K562 (cell line): ENCODE measurements around the gene CD1D. TPM values are rescaled to one million over a fixed set of nuclear protein-coding genes. Genes with fewer than 3 reads are reported as not detected.

Experiments
- ATAC-seq: fragments of 200-7000 bp; cut with Tn5 transposase; 3 replicates; pipeline ENCODE4 v1.9.1; 2020; ENCODE audit warnings: moderate library complexity
- BruUV-seq: library from RNA; stranded (reverse); fragments of 400-500 nt; replicated peaks from 2 replicates; lab custom pipeline; 2021; lab: Mats Ljungman, UMichigan
- CTCF ChIA-PET: fragments of 300-600 bp; formaldehyde crosslinking; extraction: SDS; loops from one replicate; lab custom pipeline; 2021; ENCODE audit warnings: low intra/inter-chr PET ratio; lab: Yijun Ruan, JAX
- POLR2A ChIA-PET: fragments of 300-600, 350-650 bp; sonication (Branson Sonifier 250); formaldehyde crosslinking; extraction: SDS; loops from one replicate; lab custom pipeline; 2021; ENCODE audit warnings: antibody characterized with exemption, inconsistent platforms; lab: Yijun Ruan, JAX
- DNase-seq, 4 experiments: peaks; one replicate each; pipeline versions ENCODE4 v3.0.0 to v3.0.0-alpha.2; 2011 to 2018; ENCODE audit warnings: low spot score in 3 of 4, mixed read lengths in 3 of 4; ENCODE audit errors: extremely low read depth in 1 of 4
- FAIRE-seq: peaks from 2 replicates; lab custom pipeline; 2011; peaks lifted over from hg19 to GRCh38; lab: Jason Lieb, UNC
- H2AFZ ChIP-seq: 2 replicates; pipeline ENCODE4 v1.6.0; 2011; ENCODE audit warnings: low read depth, low read length, control low read depth, inconsistent platforms
- H3K27ac ChIP-seq: fragments of 200-600 bp; 3 replicates; pipeline ENCODE4 v1.8.0; 2011; ENCODE audit warnings: low read depth, mild to moderate bottlenecking, control low read depth, inconsistent platforms, low read length, moderate library complexity, mixed read lengths; ENCODE audit errors: extremely low read depth
- H3K27me3 ChIP-seq, 2 experiments: fragments of 300-600 bp in 1 of 2; 2 replicates in 1 of 2; 3 replicates in 1 of 2; pipeline versions ENCODE4 v1.6.0 to v1.8.0; 2011; ENCODE audit warnings: inconsistent platforms in 2 of 2, low read length in 2 of 2, mild to moderate bottlenecking in 1 of 2, mixed read lengths in 1 of 2, moderate library complexity in 1 of 2; ENCODE audit not compliant: control insufficient read depth in 2 of 2, insufficient read depth in 2 of 2
- H3K36me3 ChIP-seq: fragments of 300-600 bp; 3 replicates; pipeline ENCODE4 v1.8.0; 2011; ENCODE audit warnings: mild to moderate bottlenecking, low read length, inconsistent platforms; ENCODE audit not compliant: control insufficient read depth, insufficient read depth
- H3K4me1 ChIP-seq, 2 experiments: fragments of 200-600 bp in 1 of 2; replicated peaks in 1 of 2; 2 replicates in 1 of 2; 3 replicates in 1 of 2; pipeline versions ENCODE4 v1.5.1 to v1.8.0; 2011; ENCODE audit warnings: inconsistent platforms in 2 of 2, low read length in 2 of 2, mild to moderate bottlenecking in 1 of 2, mixed read lengths in 1 of 2, moderate library complexity in 1 of 2; ENCODE audit not compliant: control insufficient read depth in 2 of 2, insufficient read depth in 2 of 2
- H3K4me2 ChIP-seq: 2 replicates; pipeline ENCODE4 v1.6.1; 2011; ENCODE audit warnings: low read length, control low read depth, inconsistent platforms, mixed read lengths; ENCODE audit not compliant: insufficient read depth
- H3K4me3 ChIP-seq: fragments of 200-600 bp; sonication (generic), shearing (Covaris generic); 2 replicates; pipeline ENCODE4 v1.5.1; 2016; ENCODE audit warnings: control low read depth, inconsistent platforms
- H3K79me2 ChIP-seq: fragments of 200-600 bp; 3 replicates; pipeline ENCODE4 v1.8.0; 2011; ENCODE audit warnings: low read length, inconsistent platforms; ENCODE audit not compliant: control insufficient read depth, insufficient read depth
- H3K9ac ChIP-seq, 2 experiments: 2 replicates each; pipeline versions ENCODE4 v1.6.0 to v1.6.1; 2011; ENCODE audit warnings: low read depth in 2 of 2, low read length in 2 of 2, control low read depth in 1 of 2, inconsistent platforms in 1 of 2, mild to moderate bottlenecking in 1 of 2, mixed read lengths in 1 of 2; ENCODE audit not compliant: insufficient read depth in 1 of 2
- H3K9me1 ChIP-seq: one replicate; pipeline ENCODE4 v1.6.0; 2011; ENCODE audit warnings: inconsistent platforms, mild to moderate bottlenecking, low read length, moderate library complexity; ENCODE audit not compliant: control insufficient read depth, insufficient read depth
- H3K9me3 ChIP-seq: replicated peaks from 2 replicates; pipeline ENCODE4 v1.5.1; 2011; ENCODE audit warnings: low read depth, low read length, inconsistent platforms; ENCODE audit not compliant: control insufficient read depth, insufficient read depth
- H4K20me1 ChIP-seq: replicated peaks from 2 replicates; pipeline ENCODE4 v1.6.1; 2011; ENCODE audit warnings: low read length, inconsistent platforms, mixed read lengths; ENCODE audit not compliant: control insufficient read depth, insufficient read depth
- CREM ChIP-seq: IDR thresholded peaks from 2 replicates; pipeline ENCODE4 v1.6.1; 2014; ENCODE audit warnings: antibody characterized with exemption, low read depth
- ETS1 ChIP-seq: conservative IDR thresholded peaks from 2 replicates; pipeline ENCODE4 v1.6.1; 2011; ENCODE audit warnings: low read depth, mild to moderate bottlenecking, low read length; ENCODE audit not compliant: control insufficient read depth
- GATAD2B ChIP-seq: fragments of 450-650 bp; IDR thresholded peaks from 2 replicates; pipeline ENCODE4 v1.6.1; 2017; ENCODE audit warnings: mild to moderate bottlenecking, borderline replicate concordance
- HDAC2 ChIP-seq: fragments of 450-650 bp; IDR thresholded peaks from 2 replicates; pipeline ENCODE4 v1.6.1; 2016; ENCODE audit warnings: mild to moderate bottlenecking
- JUND ChIP-seq, 2 experiments: IDR thresholded peaks; 2 replicates in 1 of 2; 3 replicates in 1 of 2; pipeline ENCODE4 v1.6.1; 2011; ENCODE audit warnings: borderline replicate concordance in 2 of 2, low read depth in 2 of 2, low read length in 2 of 2, improper control_type of control experiment in 1 of 2, missing biosample characterization in 1 of 2, missing genetic modification characterization in 1 of 2, missing genetic modification reagents in 1 of 2
- STAT6 ChIP-seq: sonication (generic); formaldehyde crosslinking; IDR thresholded peaks from 2 replicates; pipeline ENCODE4 v1.8.1; 2023; ENCODE audit warnings: mild to moderate bottlenecking, missing genetic modification reagents
- THAP7 ChIP-seq: fragments of 250-450 bp; sonication (Bioruptor Pico); IDR thresholded peaks from 2 replicates; pipeline ENCODE4 v1.5.0; 2021
- TRIM24 ChIP-seq, 2 experiments: fragments of 450-650 bp; IDR thresholded peaks; 2 replicates each; pipeline ENCODE4 v1.6.1; 2016
- VEZF1 ChIP-seq: fragments of 200-800 bp; sonication (Bioruptor generic); IDR thresholded peaks from 2 replicates; pipeline ENCODE4 v1.6.1; 2017; ENCODE audit warnings: missing genetic modification characterization, missing compliant biosample characterization
- ZNF592 ChIP-seq: fragments of 450-650 bp; IDR thresholded peaks from 2 replicates; pipeline ENCODE4 v1.6.1; 2017; ENCODE audit warnings: antibody characterized with exemption, mild to moderate bottlenecking
- ZNF77 ChIP-seq: fragments of 250-450 bp; sonication (Bioruptor Pico); IDR thresholded peaks from 2 replicates; pipeline ENCODE4 v1.5.0; 2020
- WGBS: fragments of 100-300 bp; shearing (Covaris generic); methylation state at CpG from one replicate; pipeline ENCODE4 v1.1.6; 2016; ENCODE audit warnings: low coverage, mixed read lengths; ENCODE audit not compliant: insufficient coverage; ENCODE audit errors: missing lambda C conversion rate; 5-methylcytosine and 5-hydroxymethylcytosine counted together
- in situ Hi-C: fragments of 300-500 bp; cut with MboI; formaldehyde crosslinking; loops from 4 replicates; pipeline ENCODE4 v1.15.0; 2018; ENCODE audit warnings: inconsistent platforms, mixed read lengths
- intact Hi-C: fragments of 100-400 bp; cut with micrococcal nuclease; formaldehyde crosslinking; loops from 2 replicates; pipeline ENCODE4 v1.14.2; 2022
- polyA plus RNA-seq, 8 experiments: library from polyadenylated mRNA; depleted of rRNA in 4 of 8; stranded (reverse) in 5 of 8; unstranded in 3 of 8; fragments of >200 nt; fragmentation: Nextera tagmentation in 2 of 8; fragmentation: Illumina TruSeq in 1 of 8; extraction: Ambion mirVana in 2 of 8; extraction: Trizol in 1 of 8; gene quantifications; 2 replicates each; pipeline versions ENCODE4 v1.2.1 to v1.2.3, GENCODE V29; 2011 to 2014; ENCODE audit warnings: inconsistent platforms in 1 of 8, missing spikeins in 1 of 8
- total RNA-seq, 7 experiments: library from RNA; depleted of rRNA in 6 of 7; stranded (reverse); fragments of >200 nt in 6 of 7; fragmentation: Illumina TruSeq in 2 of 7; extraction: Trizol in 2 of 7; gene quantifications; 2 replicates each; pipeline versions ENCODE4 v1.2.1 to v1.2.3, GENCODE V29; 2011 to 2021; ENCODE audit warnings: low replicate concordance in 1 of 7

Gene CD1D
- total and polyA plus RNA-seq, 9 of the 15 experiments (the other 6 are each of a cell fraction or from before 2014, with no cell fraction given) = 0.03 TPM; not detected in 8

- peak; percentile 77 for FAIRE-seq
- in situ Hi-C loops = no loop called here
- 1% methylated on average over 6 of the region's 6 CpGs for WGBS
- TF ChIP-seq STAT6 (no peak), ZNF592 (0 out of 2 replicates have a peak, but pooled peaks have one; percentile 31), VEZF1 (peak; percentile 36; the same call in 1 of the 2 replicates), THAP7 (CRISPR knock-in tag) (no peak), CREM (peak; percentile 35; the same call in 1 of the 2 replicates), TRIM24 (IDR thresholded peaks at IDR 0.05) (0 out of 4 replicates have a peak, but pooled peaks of 1 of the 2 experiments have one; percentile 12), HDAC2 (no peak), ZNF77 (CRISPR knock-in tag) (no peak), GATAD2B (no peak), JUND (IDR thresholded peaks at IDR 0.05; ENCODE audit: borderline replicate concordance, low read depth, low read length) (peak; percentile 97), JUND (tag; IDR thresholded peaks at IDR 0.05; ENCODE audit: borderline replicate concordance, low read depth, low read length) (peak; percentile 96; the same call in 2 of the 3 replicates), ETS1 (no peak)
These were observed 34.5 kb upstream of the CD1D start for GRCh38 chr1:158146165-158146564.

More at GRCh38 chr1:158146165-158146564, 34.5 kb upstream of the CD1D start:
- peak in 2 of 4 experiments; percentile 28 to 44 for DNase-seq
- no peaks in the 10 kb centered on the region for H3K27me3 ChIP-seq
- POLR2A ChIA-PET = no interaction called here
- H3K4me2 ChIP-seq = peak overlapping the region; percentile 60
- H3K27ac ChIP-seq = peak overlapping the region; percentile 51; the same call in 1 of the 3 replicates
- intact Hi-C loops = no loop called here
- no peak overlapping the region for H3K4me3 ChIP-seq
- H3K36me3 ChIP-seq = no peaks in the 10 kb centered on the region
- H3K9ac ChIP-seq = no peak overlapping the region; a peak in 1 of 4 replicates
- no TSS peak for BruUV-seq
- peaks cover 3% of the 10 kb centered on the region for H3K9me1 ChIP-seq
- CTCF ChIA-PET = no interaction called here
- H3K4me1 ChIP-seq = peaks cover 11 to 17% of the 10 kb centered on the region in 2 experiments; a peak in 4 of 5 replicates
- no peaks in the 10 kb centered on the region for H3K9me3 ChIP-seq
- no peaks in the 10 kb centered on the region for H3K79me2 ChIP-seq
- no peaks in the 10 kb centered on the region for H4K20me1 ChIP-seq
- peak overlapping the region; percentile 35 for H2AFZ ChIP-seq
- ATAC-seq = peak; percentile 29; the same call in 1 of the 3 replicates
